ENCODE measurements around the gene CHAT. TPM values are rescaled to one million over a fixed set of nuclear protein-coding genes. Genes with fewer than 3 reads are reported as not detected.

Gene CHAT
- not detected in 2 replicates for total RNA-seq (2014; rRNA removed; shearing (Covaris generic))

DNA sequence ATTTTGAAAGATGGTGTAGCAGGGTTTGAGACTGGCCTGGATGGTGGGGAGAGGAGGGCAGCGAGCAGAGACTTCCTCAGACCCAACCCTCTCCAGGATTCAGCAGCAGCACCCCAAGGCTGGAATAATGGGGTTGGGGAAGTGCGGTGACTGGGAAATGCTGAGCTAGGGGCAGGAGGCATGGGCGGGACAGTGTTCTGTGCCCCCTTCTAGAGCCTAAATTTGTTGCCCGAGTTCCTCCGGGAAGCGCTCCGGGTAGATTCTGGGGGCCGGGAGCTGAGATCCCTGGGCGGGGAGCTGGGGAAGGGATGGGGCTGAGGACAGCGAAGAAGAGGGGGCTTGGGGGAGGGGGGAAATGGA lies at the start of gene CHAT:
Gene CHAT (plus strand): TSS at position 156 of the 360 bp plus-strand sequence. CDS start 153 bp downstream, at position 309.
- no peaks in the 10 kb centered on the region for H3K36me3 ChIP-seq
- peaks cover 11% of the 10 kb centered on the region for H3K9me3 ChIP-seq (replicated peaks)
- H3K4me1 ChIP-seq (replicated peaks) = 0 out of 2 replicates have a peak, but pooled peaks cover 3% of the 10 kb centered on the region
- no peak within 1 kb of the TSS for H3K4me3 ChIP-seq
- H3K27ac ChIP-seq = no peak within 1 kb of the TSS
- H3K27me3 ChIP-seq (replicated peaks) = peaks cover 81% of the 10 kb centered on the region
- no peak for DNase-seq (ENCODE audit: low read depth in 1 of 2, low spot score in 2 of 2)

DNA sequence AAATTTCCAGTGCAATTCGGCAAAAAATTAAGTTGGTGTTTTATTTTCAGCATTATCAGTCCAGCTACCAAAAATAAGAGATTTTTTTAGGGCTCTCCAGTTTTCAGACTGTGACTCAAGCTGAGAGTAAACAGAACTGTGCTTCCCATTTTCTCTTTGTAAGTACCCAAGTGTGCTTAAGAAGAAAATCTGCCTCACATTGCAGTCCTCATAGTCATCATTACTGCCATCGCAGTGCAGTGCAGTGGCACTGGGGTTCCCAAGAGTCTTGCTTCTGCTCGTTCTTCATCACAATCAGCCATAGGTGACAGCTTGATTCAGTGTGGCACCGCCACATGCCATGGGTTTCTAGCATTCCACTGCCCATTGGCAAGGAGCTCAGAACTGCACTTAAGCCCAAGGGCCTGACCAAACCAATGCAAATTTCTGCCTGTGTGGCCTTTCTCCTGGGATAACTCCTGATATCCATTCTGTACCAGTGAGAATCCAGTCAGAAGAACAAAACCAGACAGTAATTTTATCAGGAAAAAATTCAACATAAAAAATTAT lies 49.3 kb upstream of the CHAT start:
- DNase-seq (ENCODE audit: low read depth in 1 of 2, low spot score in 2 of 2) = no peak

DNA sequence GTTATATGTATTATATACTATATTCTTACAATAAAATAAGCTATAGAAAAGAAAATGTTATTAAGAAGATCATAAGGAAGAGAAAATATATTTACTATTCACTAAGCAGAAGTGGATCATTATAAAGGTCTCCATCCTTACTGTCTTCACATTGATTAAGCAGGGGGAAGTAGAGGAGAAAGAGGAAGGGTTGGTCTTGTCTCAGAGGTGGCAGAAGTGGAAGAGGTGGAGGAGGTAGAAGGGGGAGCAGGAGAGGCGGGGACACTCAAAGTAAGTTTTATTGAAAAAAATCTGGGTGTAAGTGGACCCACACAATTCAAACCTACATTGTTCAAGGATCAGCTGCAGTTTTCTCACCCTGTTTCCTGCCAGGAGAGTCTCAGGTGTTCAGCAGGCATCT lies 46.0 kb upstream of the CHAT start:
- no peaks in the 10 kb centered on the region for H3K4me1 ChIP-seq (replicated peaks)
- no peak for DNase-seq (ENCODE audit: low read depth in 1 of 2, low spot score in 2 of 2)
- no peak overlapping the region for H3K4me3 ChIP-seq
- H3K27ac ChIP-seq = no peak overlapping the region
- no peaks in the 10 kb centered on the region; the same call in none of the 2 replicates for H3K27me3 ChIP-seq (replicated peaks)
- H3K36me3 ChIP-seq = no peaks in the 10 kb centered on the region
- 0 out of 2 replicates have a peak, but pooled peaks cover 6% of the 10 kb centered on the region for H3K9me3 ChIP-seq (replicated peaks)

More for the DNA sequence above, 49.3 kb upstream of the CHAT start:
- Histone ChIP-seq H3K4me1 (replicated peaks) (no peaks in the 10 kb centered on the region), H3K9me3 (replicated peaks) (0 out of 2 replicates have a peak, but pooled peaks cover 6% of the 10 kb centered on the region), H3K27me3 (replicated peaks) (peaks cover 4% of the 10 kb centered on the region), H3K36me3 (no peaks in the 10 kb centered on the region), H3K4me3 (no peak overlapping the region), H3K27ac (no peak overlapping the region)

DNA sequence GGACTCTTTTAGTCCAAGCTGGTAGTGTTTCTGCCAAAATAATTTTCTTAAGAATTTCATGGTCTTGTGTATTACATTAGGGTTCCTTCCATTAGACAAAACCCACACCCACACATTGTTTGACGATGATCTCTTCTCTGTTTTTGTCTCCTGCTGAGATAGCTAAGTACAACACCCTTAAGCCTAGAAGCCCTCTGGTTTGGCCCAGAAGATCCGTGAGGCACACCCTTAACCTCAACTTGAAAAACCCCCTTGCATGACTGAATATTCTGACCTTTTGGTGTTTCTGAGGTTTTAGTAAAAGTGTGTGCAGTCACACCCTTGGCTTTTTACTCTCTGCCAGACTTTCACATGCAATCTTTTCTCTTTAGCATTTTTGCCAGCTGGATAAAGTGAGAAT lies 45.6 kb upstream of the CHAT start:
- H3K27me3 ChIP-seq (replicated peaks) = no peaks in the 10 kb centered on the region; the same call in none of the 2 replicates
- no peaks in the 10 kb centered on the region for H3K4me1 ChIP-seq (replicated peaks)
- H3K36me3 ChIP-seq = no peaks in the 10 kb centered on the region
- no peak overlapping the region for H3K27ac ChIP-seq
- no peak overlapping the region for H3K4me3 ChIP-seq
- no peak for DNase-seq (ENCODE audit: low read depth in 1 of 2, low spot score in 2 of 2)
- H3K9me3 ChIP-seq (replicated peaks) = 0 out of 2 replicates have a peak, but pooled peaks cover 6% of the 10 kb centered on the region

DNA sequence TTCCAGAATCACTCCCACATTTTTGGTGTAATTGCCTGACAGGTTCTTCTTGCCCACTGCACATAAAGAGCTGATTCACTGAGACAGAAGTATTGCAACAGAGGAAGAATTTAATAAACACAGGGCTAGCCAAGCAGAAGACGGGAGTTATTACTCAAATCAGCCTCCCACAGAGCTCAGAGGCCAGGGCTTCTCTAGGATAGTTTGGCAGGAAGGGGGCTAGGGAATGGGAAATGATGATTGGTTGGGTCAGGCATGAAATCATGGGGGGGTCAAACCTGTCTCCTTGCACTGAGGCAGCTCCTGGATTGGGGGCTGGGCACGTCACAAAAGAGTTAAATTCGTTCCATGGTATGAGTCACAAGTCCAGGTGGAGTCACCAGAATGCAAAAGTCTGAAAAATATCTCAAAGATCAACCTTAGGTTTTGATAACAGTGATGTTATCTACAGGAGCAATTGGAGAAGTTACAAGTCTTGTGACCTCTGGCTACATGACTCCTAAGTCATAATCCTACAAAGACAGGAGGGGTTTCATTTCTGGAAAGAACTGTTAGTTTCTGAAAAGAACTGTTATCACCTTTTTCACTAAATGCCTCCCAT lies 44.7 kb upstream of the CHAT start:
- Histone ChIP-seq H3K36me3 (no peaks in the 10 kb centered on the region), H3K4me1 (replicated peaks) (no peaks in the 10 kb centered on the region), H3K27ac (no peak overlapping the region), H3K27me3 (replicated peaks) (no peaks in the 10 kb centered on the region; the same call in none of the 2 replicates), H3K9me3 (replicated peaks) (0 out of 2 replicates have a peak, but pooled peaks cover 6% of the 10 kb centered on the region), H3K4me3 (no peak overlapping the region)
- no peak for DNase-seq (ENCODE audit: low read depth in 1 of 2, low spot score in 2 of 2)

DNA sequence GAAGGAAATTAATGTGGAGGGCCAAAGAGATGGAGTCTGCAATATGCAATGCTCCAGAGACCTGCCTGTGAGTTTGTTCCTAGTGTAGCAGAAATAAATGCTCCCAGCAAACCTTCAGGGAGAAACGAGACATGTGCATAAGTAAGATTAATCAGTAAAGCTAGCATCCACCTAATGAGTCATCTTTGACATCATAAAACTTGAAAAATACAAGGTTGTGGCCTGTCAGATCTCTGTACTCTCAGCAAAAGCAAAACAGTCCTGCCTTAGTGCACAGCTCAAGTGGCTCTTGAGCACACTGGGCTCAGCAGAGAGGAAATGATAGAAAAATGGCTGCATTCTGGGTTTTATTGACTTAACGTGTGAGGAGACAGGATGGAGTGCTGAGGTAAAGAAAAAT lies 42.4 kb upstream of the CHAT start:
- H3K4me3 ChIP-seq = no peak overlapping the region
- 0 out of 2 replicates have a peak, but pooled peaks cover 6% of the 10 kb centered on the region for H3K9me3 ChIP-seq (replicated peaks)
- H3K27me3 ChIP-seq (replicated peaks) = no peaks in the 10 kb centered on the region; the same call in 1 of the 2 replicates
- H3K27ac ChIP-seq = no peak overlapping the region
- DNase-seq (ENCODE audit: low read depth in 1 of 2, low spot score in 2 of 2) = no peak
- H3K4me1 ChIP-seq (replicated peaks) = no peaks in the 10 kb centered on the region
- H3K36me3 ChIP-seq = no peaks in the 10 kb centered on the region

DNA sequence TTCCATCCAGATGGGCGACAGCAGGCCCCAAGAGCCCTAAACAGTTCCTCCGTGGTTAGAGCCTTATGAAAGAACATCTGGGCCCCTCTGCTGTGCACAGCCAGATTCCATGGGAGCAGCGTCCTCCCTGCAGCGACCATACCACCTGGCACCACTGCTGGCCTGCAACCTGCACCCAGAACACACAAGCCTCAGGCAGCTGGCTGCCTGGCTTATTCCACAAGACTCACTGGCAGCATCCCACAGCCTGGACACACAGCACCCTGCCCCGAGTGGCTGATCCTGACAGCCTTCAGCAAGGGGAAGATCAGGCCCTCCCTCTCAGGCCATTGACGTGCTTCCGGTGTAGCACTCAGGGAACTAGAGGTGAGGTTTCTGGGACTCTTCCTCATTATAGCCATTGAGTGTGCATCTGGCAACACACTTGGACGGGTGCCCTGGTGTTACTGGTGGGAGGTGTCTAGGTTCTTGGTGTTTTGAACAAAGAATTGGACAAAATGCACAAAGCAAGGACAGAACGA lies 41.2 kb upstream of the CHAT start:
- no peaks in the 10 kb centered on the region for H3K36me3 ChIP-seq

DNA sequence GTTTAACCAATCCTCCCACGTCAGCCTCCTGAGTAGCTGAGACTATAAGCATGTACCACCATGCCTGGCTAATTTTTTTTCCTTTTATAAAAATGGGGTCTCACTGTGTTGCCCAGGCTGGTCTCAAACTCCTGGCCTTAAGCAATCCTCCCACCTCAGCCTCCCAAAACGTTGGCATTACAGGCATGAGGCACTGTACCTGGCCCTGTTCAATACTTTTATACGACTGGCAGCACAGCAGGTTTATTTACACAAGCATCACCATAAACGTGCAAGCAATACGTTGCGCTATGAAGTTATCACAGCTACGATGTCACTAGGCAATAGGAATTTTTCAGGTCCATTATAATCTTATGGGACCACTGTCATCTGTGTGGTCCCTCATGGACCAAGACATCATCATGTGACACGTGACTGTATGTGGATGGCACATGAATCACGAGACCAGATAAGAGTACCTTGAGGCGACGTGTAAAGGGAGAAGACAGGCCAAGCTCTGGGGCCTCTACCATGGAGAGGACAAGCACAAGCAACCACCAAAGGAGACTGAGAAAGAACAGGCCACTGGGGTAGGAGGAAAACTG lies 38.3 kb upstream of the CHAT start:
- Histone ChIP-seq H3K4me1 (replicated peaks) (no peaks in the 10 kb centered on the region), H3K27ac (no peak overlapping the region), H3K36me3 (no peaks in the 10 kb centered on the region), H3K9me3 (replicated peaks) (no peaks in the 10 kb centered on the region), H3K27me3 (replicated peaks) (no peaks in the 10 kb centered on the region), H3K4me3 (no peak overlapping the region)
- no peak for DNase-seq (ENCODE audit: low read depth in 1 of 2, low spot score in 2 of 2)

More for the DNA sequence above, 41.2 kb upstream of the CHAT start:
- Histone ChIP-seq H3K4me1 (replicated peaks) (no peaks in the 10 kb centered on the region), H3K9me3 (replicated peaks) (0 out of 2 replicates have a peak, but pooled peaks cover 6% of the 10 kb centered on the region), H3K4me3 (no peak overlapping the region), H3K27me3 (replicated peaks) (no peaks in the 10 kb centered on the region; the same call in 1 of the 2 replicates), H3K27ac (no peak overlapping the region)
- DNase-seq (ENCODE audit: low read depth in 1 of 2, low spot score in 2 of 2) = no peak

DNA sequence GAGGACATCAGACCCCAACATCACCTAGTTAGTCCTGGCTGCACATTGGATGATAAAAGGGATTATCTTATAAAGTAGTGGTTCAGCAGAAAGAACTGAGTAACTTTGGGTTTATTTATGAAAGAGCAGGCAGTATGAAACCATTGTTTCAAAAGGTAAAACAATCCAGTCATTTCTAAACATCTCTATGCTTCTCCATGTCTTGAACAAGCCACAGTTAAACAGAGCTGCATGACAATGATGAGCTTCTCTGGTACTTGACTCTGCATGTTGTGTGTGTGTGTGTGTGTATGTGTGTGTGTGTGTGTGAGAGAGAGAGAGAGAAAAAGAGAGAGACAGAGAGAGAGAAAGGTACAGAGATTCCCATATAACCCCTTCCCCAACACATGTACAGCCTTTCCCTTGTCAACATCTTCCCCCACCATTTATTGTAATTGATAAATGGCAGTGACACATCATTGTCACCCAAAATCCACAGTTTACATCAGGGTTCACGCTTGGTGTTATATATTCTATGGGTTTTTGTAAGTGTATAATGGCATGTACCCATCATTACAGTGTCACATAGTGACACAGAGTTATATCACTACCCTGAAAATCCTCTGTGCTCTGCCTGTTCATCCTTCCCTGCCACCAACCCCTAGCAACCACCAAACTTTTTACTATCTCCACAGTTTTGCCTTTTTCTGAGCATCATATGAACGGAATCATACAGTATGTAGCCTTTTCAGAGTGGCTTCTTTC lies 36.5 kb upstream of the CHAT start:
- H3K9me3 ChIP-seq (replicated peaks) = no peaks in the 10 kb centered on the region
- no peaks in the 10 kb centered on the region; the same call in 1 of the 2 replicates for H3K27me3 ChIP-seq (replicated peaks)
- no peaks in the 10 kb centered on the region for H3K4me1 ChIP-seq (replicated peaks)
- no peaks in the 10 kb centered on the region for H3K36me3 ChIP-seq
- H3K27ac ChIP-seq = no peak overlapping the region
- no peak overlapping the region for H3K4me3 ChIP-seq
- DNase-seq (ENCODE audit: low read depth in 1 of 2, low spot score in 2 of 2) = no peak

DNA sequence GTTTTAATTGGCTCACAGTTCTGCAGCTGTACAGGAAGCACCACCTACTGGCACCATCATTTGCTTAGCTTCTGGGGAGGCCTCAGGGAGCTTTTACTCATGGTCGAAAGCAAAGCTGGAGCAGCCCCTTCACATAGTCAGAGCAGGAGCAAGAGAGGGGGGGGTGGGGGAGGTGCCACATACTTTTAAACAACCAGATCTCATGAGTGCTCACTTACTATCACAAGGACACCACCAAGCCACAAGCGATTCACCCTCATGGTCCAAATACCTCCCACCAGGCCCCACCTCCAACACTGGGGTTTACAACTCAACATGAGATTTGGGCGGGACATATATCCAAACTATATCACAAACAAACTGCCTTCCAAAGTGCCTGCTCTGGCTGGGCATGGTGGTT lies 35.4 kb upstream of the CHAT start:
- H3K27me3 ChIP-seq (replicated peaks) = no peaks in the 10 kb centered on the region; the same call in 1 of the 2 replicates
- H3K9me3 ChIP-seq (replicated peaks) = no peaks in the 10 kb centered on the region
- DNase-seq (ENCODE audit: low read depth in 1 of 2, low spot score in 2 of 2) = no peak
- no peak overlapping the region for H3K4me3 ChIP-seq
- H3K4me1 ChIP-seq (replicated peaks) = no peaks in the 10 kb centered on the region
- H3K27ac ChIP-seq = no peak overlapping the region
- no peaks in the 10 kb centered on the region for H3K36me3 ChIP-seq

DNA sequence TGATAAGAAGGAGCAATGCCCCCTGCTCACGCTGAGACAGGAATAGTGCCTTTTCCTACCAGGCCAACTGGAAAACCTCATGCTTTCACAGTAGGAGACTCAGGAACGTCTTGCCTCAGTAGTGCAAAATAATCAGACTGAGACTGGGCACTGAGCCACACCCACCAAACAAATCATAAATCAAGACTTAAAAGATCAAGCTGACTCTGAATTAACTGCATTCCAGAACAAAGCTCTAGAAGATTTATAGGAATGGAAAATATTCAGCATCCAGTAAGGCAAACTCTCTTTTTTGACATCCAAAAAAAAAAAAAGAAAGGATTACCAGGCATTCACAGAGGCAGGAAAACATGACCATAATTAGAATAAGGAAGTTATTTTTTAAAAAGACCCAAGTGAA lies 34.2 kb upstream of the CHAT start:
- no peaks in the 10 kb centered on the region; the same call in 1 of the 2 replicates for H3K27me3 ChIP-seq (replicated peaks)
- no peaks in the 10 kb centered on the region for H3K36me3 ChIP-seq
- H3K4me3 ChIP-seq = no peak overlapping the region
- H3K4me1 ChIP-seq (replicated peaks) = no peaks in the 10 kb centered on the region
- no peaks in the 10 kb centered on the region for H3K9me3 ChIP-seq (replicated peaks)
- H3K27ac ChIP-seq = no peak overlapping the region
- no peak for DNase-seq (ENCODE audit: low read depth in 1 of 2, low spot score in 2 of 2)

DNA sequence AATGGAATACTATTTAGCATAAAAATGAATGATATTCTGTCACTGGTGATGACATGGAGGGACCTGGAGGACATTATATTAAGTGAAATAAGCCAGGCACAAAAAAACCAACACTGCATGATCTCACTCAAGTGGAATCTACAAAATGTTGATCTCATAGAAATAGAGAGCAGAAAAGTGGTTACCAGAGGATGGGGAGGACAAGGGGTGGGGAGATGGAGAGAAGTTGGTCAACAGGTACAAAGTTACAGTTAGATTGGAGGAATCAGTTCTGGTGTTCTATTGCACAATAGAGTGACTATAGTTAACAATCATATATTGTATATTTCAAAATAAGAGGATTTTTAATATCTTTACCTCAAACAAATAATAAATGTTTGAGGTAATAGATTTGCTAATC lies 28.4 kb upstream of the CHAT start:
- Histone ChIP-seq H3K36me3 (no peaks in the 10 kb centered on the region), H3K27me3 (replicated peaks) (peaks cover 3% of the 10 kb centered on the region), H3K4me1 (replicated peaks) (no peaks in the 10 kb centered on the region), H3K9me3 (replicated peaks) (no peaks in the 10 kb centered on the region), H3K4me3 (no peak overlapping the region), H3K27ac (no peak overlapping the region)
- no peak for DNase-seq (ENCODE audit: low read depth in 1 of 2, low spot score in 2 of 2)

DNA sequence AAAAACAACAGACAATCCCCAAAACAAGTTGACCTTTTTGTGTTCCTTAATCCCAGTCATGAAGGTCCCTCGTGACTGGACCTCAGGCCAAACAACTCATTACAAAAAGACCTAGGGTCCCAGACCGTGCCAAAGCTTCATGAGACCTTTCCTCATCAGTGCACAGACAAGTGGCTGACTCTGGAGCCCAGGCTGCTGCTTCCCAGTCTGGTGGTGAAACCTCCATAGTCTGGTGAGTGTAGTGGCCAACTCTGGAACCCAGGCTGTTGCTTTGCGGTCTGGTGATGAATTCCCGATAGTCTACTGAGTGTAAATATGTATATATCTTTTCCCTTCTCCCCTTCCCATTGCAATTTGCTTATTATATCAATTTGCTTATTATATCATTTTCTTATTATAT lies 25.9 kb upstream of the CHAT start:
- no peak overlapping the region for H3K4me3 ChIP-seq
- no peak for DNase-seq (ENCODE audit: low read depth in 1 of 2, low spot score in 2 of 2)
- H3K9me3 ChIP-seq (replicated peaks) = no peaks in the 10 kb centered on the region
- H3K27ac ChIP-seq = no peak overlapping the region
- H3K36me3 ChIP-seq = no peaks in the 10 kb centered on the region
- H3K4me1 ChIP-seq (replicated peaks) = no peaks in the 10 kb centered on the region
- peaks cover 3% of the 10 kb centered on the region; the same call in 1 of the 2 replicates for H3K27me3 ChIP-seq (replicated peaks)

All from SJSA1 (cell line).